RWPE1 (cell line): Measurements from ENCODE around the gene WASF1.
"Not testable (repeated sequence)": the region's sequence is repeated elsewhere in the genome, so short reads cannot be mapped to it uniquely, and the experiment has no call there.

Experiments used
- CTCF ChIA-PET: fragments of 350-600 bp; sonication (Branson Sonifier 250); formaldehyde crosslinking; extraction: SDS; loops from one replicate; lab custom pipeline; 2021; lab: Yijun Ruan, JAX
- POLR2A ChIA-PET: fragments of 400-600 bp; formaldehyde crosslinking; extraction: SDS; loops from one replicate; lab custom pipeline; 2020; ENCODE audit warnings: antibody characterized with exemption; ENCODE audit not compliant: low non-redundant PET; lab: Yijun Ruan, JAX
- DNase-seq: peaks from one replicate; pipeline ENCODE4 v3.0.0; 2012; ENCODE audit warnings: low spot score
- H3K27ac ChIP-seq: fragments of 450-650 bp; 2 replicates; pipeline ENCODE4 v1.5.1; 2017
- TF ChIP-seq, protein P1 (sequence below): fragments of 450-650 bp; conservative IDR thresholded peaks from 2 replicates; pipeline ENCODE4 v1.5.1; 2017; ENCODE audit warnings: low read depth, mild to moderate bottlenecking

The WASF1 gene

GRCh38 chr6:110089323-110089722, 90.1 kb downstream of the WASF1 start:
- no peak overlapping the region for H3K27ac ChIP-seq
- DNase-seq = no peak
- TF ChIP-seq, protein P1, sequence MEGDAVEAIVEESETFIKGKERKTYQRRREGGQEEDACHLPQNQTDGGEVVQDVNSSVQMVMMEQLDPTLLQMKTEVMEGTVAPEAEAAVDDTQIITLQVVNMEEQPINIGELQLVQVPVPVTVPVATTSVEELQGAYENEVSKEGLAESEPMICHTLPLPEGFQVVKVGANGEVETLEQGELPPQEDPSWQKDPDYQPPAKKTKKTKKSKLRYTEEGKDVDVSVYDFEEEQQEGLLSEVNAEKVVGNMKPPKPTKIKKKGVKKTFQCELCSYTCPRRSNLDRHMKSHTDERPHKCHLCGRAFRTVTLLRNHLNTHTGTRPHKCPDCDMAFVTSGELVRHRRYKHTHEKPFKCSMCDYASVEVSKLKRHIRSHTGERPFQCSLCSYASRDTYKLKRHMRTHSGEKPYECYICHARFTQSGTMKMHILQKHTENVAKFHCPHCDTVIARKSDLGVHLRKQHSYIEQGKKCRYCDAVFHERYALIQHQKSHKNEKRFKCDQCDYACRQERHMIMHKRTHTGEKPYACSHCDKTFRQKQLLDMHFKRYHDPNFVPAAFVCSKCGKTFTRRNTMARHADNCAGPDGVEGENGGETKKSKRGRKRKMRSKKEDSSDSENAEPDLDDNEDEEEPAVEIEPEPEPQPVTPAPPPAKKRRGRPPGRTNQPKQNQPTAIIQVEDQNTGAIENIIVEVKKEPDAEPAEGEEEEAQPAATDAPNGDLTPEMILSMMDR = no peak
- CTCF ChIA-PET = no interaction called here
- POLR2A ChIA-PET = no interaction called here

DNA sequence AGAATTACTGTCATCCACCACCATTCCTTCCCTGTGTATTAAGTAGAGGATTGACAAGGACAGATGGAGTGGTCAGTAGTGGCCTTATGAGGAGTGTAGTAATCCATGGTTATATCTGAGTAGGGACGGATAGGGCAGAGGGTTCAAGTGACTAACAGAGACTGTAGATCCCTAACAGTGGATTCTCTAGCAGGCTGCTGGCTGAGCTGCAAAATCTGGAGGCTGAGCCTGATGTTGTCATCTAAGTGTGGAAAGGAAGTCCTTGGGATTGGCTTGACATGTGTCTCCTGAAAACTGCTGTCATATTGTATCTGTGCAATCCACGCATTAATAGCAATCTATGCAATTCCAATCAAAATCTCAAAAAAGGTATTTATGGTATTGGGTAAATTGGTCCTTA, 94.2 kb downstream of the WASF1 start:
- TF ChIP-seq, protein P1 = no peak
- POLR2A ChIA-PET = no interaction called here
- H3K27ac ChIP-seq = no peak overlapping the region
- no peak for DNase-seq
- CTCF ChIA-PET = no interaction called here

DNA sequence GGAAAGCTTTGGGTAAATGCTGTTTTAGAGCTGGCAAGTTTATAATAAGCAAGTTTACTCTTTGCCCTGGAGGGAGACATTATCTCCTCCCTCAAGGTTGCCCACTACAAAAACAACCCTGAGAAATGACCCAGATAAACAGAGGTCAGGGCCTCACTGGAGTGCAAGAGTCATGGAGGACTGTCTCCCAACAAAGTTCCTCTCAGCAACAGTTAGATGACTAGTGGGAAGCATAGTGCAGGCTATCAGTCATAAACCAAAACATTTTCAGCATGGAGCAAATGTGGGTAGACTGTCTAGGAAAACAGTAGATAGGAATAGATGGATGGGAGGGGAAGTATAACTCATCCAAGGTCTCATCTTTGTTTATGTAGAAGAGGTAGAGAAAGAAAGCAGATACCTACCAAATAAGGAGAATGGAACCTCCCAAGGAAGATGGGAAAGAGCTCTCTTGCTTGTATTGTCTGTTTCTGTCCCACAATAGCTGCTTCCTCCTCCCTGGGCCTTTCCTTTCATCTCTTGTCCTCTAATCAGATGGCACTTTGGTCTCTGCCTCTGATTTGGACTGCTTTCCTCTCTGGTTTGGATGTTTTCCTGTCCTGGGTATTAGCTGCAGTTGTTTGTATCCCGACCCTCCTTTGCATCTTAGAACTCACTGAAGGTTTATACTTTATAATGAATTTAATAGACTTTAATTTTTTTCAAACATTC, 95.4 kb downstream of the WASF1 start:
- ChIA-PET CTCF (interaction anchor here (0.9 kb wide), 1 partner anchor 12 kb away, joined by 3 read pairs; no protein-coding TSS in a partner anchor), POLR2A (no interaction called here)
- H3K27ac ChIP-seq = no peak overlapping the region
- no peak for DNase-seq
- TF ChIP-seq, protein P1 = no peak

DNA sequence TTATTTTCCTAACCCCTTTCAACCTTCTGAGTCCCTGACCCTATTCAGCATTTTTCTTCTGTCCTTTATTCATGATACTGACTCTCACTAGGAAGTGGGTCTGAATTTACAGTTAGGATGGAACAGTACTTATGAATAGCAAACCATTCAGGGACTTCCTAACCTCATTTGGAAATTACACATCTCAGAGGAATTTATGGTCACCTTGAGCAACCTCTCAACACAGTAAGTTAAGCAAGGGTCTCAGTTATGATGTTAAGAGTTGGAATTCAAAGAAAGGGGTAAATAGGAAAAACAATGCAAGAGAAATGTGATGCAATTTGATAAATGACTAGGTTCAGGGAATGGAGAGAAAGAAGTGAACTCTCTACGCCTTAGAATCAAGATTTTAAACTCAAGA, 104.1 kb downstream of the WASF1 start:
- no peak for DNase-seq
- ChIA-PET CTCF (no interaction called here), POLR2A (no interaction called here)
- TF ChIP-seq, protein P1 = no peak
- H3K27ac ChIP-seq = no peak overlapping the region

- POLR2A ChIA-PET, DNase-seq, CTCF ChIA-PET, H3K27ac ChIP-seq: not testable (repeated sequence)
These were observed 106.0 kb downstream of the WASF1 start for GRCh38 chr6:110073474-110073873.

DNA sequence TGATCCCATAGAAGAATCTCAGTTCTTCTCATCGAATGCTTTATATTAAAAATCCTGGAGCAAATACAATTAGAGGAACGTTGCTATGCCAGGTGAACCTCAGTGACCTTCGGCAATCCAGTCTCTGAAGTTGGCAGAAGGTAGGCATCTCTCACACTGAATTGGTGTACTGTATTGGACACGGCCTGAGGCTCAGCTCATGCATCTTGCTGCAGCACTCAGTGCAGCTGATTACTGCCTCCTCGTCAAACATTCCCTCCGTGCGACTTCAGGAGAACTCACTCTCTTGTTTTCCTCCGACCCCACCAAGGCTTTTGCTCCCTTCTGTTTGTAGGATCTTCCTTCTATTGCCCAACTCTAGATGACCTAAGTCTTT, 110.9 kb downstream of the WASF1 start:
- TF ChIP-seq, protein P1 = no peak
- DNase-seq = no peak
- CTCF ChIA-PET = no interaction called here
- POLR2A ChIA-PET = no interaction called here
- no peak overlapping the region for H3K27ac ChIP-seq

DNA sequence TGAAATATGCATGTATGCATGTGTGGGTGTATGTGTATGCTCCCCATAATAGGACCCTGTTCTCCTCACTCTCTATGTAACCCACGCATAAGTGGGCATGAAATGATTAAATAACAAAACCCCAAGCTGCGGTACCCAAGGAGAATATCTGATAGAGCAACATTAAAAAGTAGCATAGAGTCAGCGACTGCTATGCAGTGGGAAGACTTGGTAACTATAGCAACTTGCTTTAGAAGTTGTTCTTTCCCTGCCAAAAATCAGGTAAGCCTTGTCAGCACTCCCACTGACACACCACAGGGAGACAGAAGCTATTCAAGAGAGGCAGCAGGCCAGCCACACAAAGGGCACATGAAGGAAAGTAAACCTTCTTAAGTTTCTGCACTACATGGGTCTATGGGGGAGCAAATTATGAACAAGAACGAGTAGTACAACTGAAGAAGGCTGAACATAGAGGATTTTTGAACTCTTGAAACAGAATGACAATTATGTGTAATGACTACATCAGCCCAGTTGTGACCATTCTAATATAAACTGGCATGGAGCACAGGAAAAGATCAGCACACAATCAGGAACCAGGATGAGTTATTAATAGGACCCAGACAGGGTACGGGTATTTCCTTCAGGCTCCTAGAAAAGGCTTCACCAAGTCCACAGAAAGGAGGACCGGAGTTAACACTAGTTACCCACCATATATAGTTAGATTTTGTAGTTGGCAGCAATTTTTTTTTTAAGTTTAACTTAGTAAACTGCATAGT, 111.5 kb downstream of the WASF1 start:
- POLR2A ChIA-PET = no interaction called here
- CTCF ChIA-PET = no interaction called here
- no peak overlapping the region for H3K27ac ChIP-seq
- DNase-seq = no peak
- TF ChIP-seq, protein P1 = no peak
